CD4-positive, alpha-beta T cell treated with Interleukin-12 subunit alpha and Interleukin-12 subunit beta, for 1 hour (primary cell): ENCODE measurements around the gene MAVS.
"Not testable (repeated sequence)": the region's sequence is repeated elsewhere in the genome, so short reads cannot be mapped to it uniquely, and the experiment has no call there.

Experiments used
- DNase-seq: peaks from one replicate; pipeline ENCODE4 v3.0.0-alpha.2; 2020

MAVS gene

DNA sequence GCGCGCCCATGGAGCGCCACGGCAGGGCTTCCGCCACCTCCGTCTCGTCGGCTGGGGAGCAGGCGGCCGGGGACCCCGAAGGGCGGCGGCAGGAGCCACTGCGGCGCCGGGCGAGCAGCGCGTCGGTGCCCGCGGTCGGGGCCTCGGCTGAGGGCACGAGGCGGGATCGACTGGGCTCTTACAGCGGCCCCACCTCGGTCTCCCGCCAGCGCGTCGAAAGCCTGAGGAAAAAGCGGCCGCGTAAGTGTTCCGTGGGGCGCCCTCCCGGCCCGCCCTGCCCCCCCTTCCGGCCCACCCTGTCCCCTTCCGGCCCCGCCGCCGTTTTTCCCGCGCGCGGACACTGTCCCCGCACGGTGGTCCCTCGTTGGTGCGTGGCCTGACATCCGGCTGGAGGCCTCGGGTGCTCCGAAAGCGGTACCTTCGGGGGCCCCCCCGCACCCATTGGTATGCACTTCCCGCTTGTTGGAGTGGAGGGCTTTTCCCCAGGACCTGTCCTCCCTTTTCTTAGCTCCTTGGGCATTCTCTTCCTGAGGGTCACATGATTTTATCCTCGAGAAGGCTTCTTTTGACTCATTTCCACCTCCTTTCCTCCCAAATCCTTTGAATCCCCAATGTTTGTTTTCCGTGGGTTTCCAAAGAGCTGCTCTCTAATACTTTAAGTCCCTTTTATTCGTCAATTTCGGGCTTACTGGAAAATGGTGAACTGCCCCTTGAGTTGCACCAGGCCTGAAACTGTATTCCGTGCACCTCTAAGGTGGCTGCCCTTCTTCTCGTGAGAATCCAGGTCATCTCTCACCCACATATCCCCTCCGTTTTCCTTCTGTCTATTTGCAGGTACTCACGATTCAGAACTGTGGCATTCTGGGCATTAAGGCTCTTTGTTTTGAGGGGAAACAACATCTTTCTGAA is 43.1 kb downstream of the MAVS start:
- DNase-seq, result peak; percentile 40

- DNase-seq, result no peak
These were observed 43.7 kb downstream of the MAVS start for GRCh38 chr20:3890398-3890751.

DNA sequence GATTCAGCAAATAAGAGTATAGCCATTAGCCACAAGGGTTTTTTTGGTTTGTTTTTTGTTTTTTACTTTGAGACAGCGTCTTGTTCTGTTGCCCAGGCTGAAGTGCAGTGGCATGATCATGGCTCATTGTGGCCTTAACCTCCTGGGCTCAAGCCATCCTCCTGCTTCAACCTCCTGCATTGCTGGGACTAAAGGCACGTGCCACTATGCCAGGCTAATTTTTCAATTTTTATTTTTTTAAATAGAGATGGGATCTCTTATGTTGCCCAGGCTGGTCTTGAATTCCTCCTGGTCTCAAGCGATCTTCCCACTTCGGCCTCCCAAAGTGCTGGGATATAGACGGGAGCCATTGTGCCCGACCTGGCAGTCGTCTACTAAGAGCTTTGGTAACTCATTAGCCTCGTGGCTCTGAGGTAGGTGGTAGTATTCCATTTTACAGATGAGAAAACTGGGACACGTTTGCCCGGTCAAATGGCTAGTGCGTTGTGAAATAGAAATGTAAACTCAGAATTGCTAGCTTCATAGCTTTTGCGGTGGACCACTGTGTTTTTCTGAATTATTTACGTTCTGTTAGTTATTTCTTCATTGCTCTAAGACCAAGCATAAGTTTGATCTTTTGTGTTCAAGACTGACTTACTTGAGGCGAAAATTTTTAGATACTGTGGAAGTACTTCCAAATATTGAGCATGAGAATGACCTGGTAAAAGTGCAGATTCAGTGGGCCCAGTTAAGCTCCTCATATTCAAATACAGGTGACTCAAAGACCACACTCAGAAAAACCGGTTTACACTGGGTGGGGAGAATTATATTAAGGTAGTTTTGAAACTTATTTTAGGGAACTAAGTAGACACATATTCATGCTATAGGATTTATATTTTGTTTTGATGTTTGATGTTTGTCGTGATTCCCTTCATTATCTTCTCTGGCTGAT is 44.6 kb downstream of the MAVS start:
- DNase-seq, result no peak

GRCh38 chr20:3894796-3895195 is 48.2 kb downstream of the MAVS start:
- DNase-seq, result no peak

DNA sequence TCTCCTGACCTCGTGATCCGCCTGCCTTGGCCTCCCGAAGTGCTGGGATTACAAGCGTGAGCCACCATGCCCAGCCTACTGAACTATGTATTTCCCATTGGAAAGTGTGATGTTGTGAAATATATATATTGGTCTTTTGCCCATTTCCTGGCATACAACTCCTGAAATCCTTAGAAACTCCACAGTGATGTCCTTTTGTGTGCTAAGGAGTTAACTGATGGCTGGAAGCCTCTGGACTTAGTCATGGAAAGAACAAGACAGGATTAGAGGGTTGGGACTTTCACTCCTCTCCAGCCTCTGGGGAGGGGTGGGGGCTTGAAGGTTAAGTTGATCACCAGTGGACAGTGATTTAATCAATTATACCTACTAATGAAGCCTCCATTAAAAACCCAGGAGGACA is 49.7 kb downstream of the MAVS start:
- no peak for DNase-seq

GRCh38 chr20:3896853-3897583 is 50.4 kb downstream of the MAVS start:
- DNase-seq, result no peak

GRCh38 chr20:3898181-3898580 is 51.5 kb downstream of the MAVS start:
- not testable (repeated sequence) for DNase-seq

DNA sequence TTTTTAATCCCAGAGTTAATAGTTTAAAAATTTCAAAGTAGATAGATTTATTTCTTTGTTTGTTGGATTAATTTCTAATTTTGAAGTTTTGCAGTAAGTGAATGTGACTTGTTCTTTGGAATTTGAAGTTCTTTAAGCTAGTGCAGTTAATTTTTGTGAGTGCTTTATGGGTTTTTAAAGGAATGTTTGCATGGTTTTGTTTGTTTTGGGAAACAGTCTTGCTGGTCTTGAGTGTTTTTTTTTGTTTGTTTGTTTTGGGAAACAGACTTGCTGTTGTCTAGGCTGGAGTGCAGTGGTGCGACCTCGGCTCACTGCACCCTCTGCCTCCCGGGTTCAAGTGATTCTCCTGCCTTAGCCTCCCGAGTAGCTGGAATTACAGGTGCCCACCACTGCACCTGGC is 52.0 kb downstream of the MAVS start:
- DNase-seq, result no peak

DNA sequence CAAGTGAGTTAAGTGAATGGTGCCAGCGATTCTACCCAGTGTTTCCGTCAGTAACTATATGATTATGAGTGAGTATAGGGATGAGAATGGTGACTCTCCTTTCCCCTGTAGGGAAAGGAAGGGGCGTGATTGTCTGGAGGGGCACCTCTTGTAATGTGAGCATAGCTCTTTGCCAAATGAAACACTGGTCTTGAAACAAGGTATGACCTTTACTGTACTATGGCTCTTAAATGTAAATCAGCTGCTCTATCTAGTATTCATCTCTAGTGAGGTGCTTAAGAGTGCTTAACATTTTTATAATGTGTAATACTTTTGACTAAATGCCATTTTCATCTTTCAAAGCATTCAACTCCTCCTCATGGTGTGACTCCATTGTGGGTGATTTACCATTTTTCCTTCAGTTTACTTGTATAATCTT is 53.6 kb downstream of the MAVS start:
- DNase-seq, result no peak

- no peak for DNase-seq
These were observed 54.5 kb downstream of the MAVS start for GRCh38 chr20:3901028-3901705.

GRCh38 chr20:3901706-3902440 is 55.2 kb downstream of the MAVS start:
- DNase-seq, result no peak

DNA sequence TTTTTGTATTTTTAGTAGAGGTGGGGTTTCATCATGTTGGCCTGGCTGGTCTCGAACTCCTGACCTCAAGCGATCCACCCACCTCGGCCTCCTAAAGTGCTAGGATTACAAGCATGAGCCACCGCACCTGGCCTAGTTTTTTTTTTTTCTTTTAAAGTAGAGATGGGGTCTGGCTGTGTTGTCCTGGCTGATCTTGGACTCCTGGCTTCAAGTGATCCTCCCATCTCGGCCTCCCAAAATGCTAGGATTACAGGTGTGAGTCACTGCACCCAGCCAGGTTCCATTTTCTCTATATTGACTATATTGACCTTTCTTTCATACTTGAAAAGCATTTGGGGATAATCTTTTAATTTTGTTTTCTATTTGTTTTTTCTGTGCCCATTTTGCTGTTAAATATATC is 55.8 kb downstream of the MAVS start:
- no peak for DNase-seq

DNA sequence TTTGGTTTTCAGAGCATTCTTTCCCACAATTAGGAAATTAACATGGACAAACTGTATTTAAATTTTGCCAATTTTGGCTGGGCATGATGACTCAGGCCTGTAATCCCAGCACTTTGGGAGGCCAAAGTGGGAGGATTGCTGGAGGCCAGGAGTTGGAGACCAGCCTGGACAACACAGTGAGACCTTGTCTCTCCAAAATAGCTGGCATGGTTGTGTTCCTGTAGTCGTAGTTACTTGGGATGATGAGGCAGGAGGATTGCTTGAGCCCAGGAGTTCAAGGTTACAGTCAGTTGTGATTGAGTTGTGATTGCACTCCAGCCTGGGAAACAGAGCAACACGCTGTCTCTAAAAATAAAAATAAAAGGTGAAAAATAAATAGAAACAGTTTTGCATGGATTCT is 57.6 kb downstream of the MAVS start:
- DNase-seq, result no peak

DNA sequence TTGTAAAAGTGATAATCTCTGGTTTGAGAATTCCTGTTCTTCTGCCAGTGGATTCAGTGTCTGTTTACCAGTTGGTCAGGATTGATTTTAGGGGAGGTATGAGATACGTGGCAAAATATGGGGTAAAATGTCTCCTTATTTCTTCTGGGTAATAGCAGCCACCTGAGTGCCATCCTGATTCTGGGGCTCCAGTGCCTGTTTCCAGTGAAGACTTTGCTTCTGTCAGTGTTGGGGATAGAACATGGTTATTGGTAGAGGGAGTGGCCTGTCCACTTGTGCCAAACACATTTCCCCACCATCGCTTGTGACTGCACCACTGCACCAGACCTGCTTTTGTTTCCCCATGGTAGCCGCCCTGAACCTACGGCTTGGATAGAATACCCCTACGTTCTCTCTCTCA is 58.2 kb downstream of the MAVS start:
- no peak for DNase-seq

DNA sequence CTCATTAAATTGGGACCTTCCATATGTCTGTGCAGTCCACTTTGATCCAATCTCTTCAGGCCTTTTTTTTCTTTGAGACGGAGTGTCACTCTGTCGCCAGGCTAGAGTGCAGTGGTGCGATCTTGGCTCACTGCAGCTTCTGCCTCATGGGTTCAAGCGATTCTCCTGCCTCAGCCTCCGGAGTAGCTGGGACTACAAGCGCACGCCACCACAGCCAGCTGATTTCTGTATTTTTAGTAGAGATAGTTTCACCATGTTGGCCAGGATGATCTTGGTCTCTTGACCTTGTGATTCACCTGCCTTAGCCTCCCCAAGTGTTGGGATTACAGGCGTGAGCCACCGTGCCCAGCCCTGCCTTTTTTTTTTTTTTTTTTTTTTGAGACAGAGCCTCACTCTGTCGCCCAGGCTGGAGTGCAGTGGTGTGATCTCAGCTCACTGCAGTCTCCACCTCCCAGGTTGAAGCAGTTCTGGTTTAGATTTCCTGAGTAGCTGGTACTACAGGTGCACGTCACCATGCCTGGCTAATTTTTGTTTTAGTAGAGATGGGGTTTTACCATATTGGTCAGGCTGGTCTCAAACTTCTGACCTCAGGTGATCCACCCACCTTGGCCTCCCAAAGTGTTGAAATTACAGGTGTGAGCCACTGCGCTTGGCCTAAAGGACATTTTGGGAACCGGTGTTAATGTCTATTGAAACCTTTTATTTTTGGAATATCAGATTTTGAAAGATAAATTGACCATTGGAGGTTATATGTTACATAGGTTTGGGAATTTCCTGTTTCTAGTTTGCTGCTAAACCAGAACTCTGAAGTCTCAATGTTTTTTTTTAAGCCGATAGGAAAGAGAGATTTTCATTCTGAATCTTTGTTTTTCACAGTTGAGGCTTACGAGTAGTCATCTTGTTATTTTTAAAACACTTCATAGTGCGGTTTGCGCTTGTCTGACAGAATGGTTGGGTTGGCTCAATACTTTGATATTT is 60.4 kb downstream of the MAVS start:
- peak; percentile 70 for DNase-seq

DNA sequence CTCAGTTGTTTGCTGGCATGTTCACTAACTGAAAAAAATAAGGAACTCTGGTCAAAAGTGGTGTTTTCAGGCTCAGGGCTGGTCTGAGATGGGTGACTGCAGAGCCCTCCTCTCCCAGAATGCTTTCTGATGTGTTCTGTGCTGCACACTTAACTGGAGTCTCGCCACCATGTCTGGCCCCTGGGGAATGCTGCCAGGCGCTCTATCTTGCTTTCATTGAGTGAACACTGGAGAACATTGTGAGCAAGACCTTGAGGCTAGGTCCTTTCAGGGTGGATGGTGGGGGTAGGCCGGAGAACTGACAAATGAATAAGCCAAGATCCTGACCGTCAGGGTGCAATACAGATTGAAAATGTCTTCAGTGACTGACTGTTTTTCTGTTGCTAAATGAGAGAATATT is 62.0 kb downstream of the MAVS start:
- DNase-seq, result no peak

DNA sequence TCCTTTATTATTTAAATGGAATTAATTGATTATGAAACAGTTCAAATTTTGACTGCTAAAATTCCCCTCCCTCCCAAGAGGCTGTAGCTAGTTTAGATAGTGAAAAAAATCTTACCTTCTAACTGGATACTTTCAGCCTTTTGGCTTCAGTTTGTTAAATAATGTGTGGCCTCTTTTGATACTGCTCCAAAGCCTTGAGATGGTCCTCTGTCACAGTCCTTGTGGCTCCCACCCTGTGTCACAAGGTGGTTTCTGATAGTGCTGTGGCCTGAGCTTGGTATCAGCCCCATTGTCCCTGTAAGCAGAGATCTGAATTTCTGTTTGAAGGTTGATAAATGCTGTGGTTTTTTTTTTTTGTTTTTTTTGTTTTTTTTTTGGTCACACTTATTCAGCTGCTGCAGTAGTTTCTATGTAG is 63.3 kb downstream of the MAVS start:
- DNase-seq, result no peak

GRCh38 chr20:3910853-3911252 is 64.2 kb downstream of the MAVS start:
- DNase-seq, result no peak

DNA sequence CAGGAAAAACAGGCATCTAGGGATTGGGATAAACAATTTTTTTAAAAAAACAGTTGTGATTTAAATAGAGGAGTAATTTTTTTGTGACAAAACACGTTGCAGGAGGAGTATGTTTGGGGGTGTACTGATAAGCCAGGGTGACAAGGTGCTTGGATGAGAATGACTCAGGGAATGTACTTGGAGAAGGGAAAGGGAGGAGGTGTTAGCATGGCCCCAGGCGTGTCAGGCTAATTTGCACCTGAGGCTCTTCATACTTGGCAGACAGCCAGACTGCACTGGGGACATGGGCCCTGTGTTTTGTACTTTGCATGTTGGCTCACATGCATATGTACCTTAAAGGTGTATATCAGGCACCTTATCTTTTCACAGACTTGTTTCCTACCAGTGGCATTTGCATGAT is 65.3 kb downstream of the MAVS start:
- DNase-seq, result no peak

DNA sequence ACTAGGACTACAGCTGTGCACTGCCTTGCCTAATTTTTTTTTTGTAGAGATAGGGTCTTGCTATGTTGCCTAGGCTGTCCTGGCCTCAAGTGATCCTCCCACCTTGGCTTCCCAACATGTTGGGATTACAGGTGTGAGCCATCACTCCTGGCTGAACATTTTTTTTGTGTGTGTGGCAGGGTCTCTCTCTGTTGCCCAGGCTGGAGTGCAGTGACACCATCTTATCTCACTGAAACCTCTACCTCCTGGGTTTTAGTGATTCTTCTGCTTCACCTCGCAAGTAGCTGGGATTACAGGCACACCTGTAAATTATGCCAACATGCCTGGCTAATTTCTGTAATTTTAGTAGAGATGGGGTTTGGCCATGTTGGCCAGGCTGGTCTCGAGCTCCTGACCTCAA is 67.8 kb downstream of the MAVS start:
- DNase-seq, result no peak

- DNase-seq, result no peak
These were observed 69.1 kb downstream of the MAVS start for GRCh38 chr20:3915691-3916090.
